GM12878 (cell line): ENCODE results near the gene CNTN4.

Experiments
- CTCF ChIP-seq, 3 experiments: IDR thresholded peaks in 2 of 3; conservative IDR thresholded peaks in 1 of 3; 2 replicates each; pipeline ENCODE4 v1.5.1; 2011; ENCODE audit warnings: low read depth in 3 of 3, low read length in 3 of 3, mild to moderate bottlenecking in 3 of 3, control low read depth in 2 of 3, moderate library complexity in 2 of 3, inconsistent platforms in 1 of 3, mixed read lengths in 1 of 3; ENCODE audit not compliant: control insufficient read depth in 2 of 3, insufficient read depth in 1 of 3; ENCODE audit errors: extremely low read depth in 1 of 3
- PBX3 ChIP-seq: IDR thresholded peaks from 2 replicates; pipeline ENCODE4 v1.6.1; 2011; ENCODE audit warnings: mild to moderate bottlenecking, low read depth, low read length, moderate library complexity; ENCODE audit not compliant: insufficient replicate concordance
- POLR2AphosphoS2 ChIP-seq: IDR thresholded peaks from 2 replicates; pipeline ENCODE4 v1.6.1; 2011; ENCODE audit warnings: low read depth, mild to moderate bottlenecking, low read length, improper control_type of control experiment, moderate library complexity
- ZNF274 ChIP-seq: IDR thresholded peaks from one replicate; pipeline ENCODE4 v1.8.0; 2011; ENCODE audit not compliant: insufficient read length, insufficient read depth

- TF ChIP-seq ZNF274 (no peak), CTCF (IDR thresholded peaks at IDR 0.05 in 2 of 3, conservative IDR thresholded peaks at IDR 0.05 in 1 of 3; ENCODE audit: control insufficient read depth in 2 of 3, extremely low read depth in 1 of 3, insufficient read depth in 1 of 3, low read depth in 3 of 3, low read length in 3 of 3) (no peak), POLR2AphosphoS2 (no peak), PBX3 (no peak)
Observed at GRCh38 chr3:2826036-2826435, 727.4 kb downstream of the CNTN4 start.
